Measurements from ENCODE around the gene NR5A1.

DNA sequence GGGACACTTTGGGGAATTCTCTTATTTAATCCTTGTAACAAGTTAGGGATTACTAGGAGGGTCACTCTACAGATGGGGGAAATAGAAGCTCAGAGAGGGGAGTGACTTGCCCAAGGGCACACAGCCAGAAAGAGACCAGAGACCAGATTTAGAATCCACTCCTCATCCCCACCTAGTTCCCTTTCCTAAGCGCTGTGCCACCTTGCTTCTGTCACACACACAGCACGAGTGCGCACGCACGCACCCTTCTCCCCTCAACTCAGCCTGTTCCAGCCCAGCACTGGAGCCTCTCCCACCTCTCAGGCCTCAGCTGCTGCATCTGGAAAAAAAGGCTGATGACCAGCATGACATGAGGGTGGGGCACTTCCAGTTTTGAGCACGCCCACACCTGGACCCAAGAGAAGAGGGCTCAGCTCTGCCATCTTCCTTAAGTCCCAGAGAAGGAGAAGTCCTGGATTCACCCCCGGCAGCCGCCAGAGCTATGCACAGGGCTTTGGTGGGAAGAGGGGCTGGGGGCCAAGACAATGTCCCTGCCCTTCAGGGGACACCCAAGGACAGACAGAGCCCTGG is 18.5 kb downstream of the NR5A1 start:
- TF ChIP-seq, protein P1, sequence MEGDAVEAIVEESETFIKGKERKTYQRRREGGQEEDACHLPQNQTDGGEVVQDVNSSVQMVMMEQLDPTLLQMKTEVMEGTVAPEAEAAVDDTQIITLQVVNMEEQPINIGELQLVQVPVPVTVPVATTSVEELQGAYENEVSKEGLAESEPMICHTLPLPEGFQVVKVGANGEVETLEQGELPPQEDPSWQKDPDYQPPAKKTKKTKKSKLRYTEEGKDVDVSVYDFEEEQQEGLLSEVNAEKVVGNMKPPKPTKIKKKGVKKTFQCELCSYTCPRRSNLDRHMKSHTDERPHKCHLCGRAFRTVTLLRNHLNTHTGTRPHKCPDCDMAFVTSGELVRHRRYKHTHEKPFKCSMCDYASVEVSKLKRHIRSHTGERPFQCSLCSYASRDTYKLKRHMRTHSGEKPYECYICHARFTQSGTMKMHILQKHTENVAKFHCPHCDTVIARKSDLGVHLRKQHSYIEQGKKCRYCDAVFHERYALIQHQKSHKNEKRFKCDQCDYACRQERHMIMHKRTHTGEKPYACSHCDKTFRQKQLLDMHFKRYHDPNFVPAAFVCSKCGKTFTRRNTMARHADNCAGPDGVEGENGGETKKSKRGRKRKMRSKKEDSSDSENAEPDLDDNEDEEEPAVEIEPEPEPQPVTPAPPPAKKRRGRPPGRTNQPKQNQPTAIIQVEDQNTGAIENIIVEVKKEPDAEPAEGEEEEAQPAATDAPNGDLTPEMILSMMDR (IDR thresholded peaks at IDR 0.05) = no peak
- TF ChIP-seq POLR2A (IDR thresholded peaks at IDR 0.05) = no peak

Measured in vagina (tissue), 2 donors.